K562 (cell line): Measurements from ENCODE around the gene BIN1. TPM values are rescaled to one million over a fixed set of nuclear protein-coding genes. Genes with fewer than 3 reads are reported as not detected.

Source experiments
- ATAC-seq: fragments of 200-7000 bp; cut with Tn5 transposase; 3 replicates; pipeline ENCODE4 v1.9.1; 2020; ENCODE audit warnings: moderate library complexity
- BruUV-seq: library from RNA; stranded (reverse); fragments of 400-500 nt; replicated peaks from 2 replicates; lab custom pipeline; 2021; lab: Mats Ljungman, UMichigan
- CTCF ChIA-PET: fragments of 300-600 bp; formaldehyde crosslinking; extraction: SDS; loops from one replicate; lab custom pipeline; 2021; ENCODE audit warnings: low intra/inter-chr PET ratio; lab: Yijun Ruan, JAX
- POLR2A ChIA-PET: fragments of 300-600, 350-650 bp; sonication (Branson Sonifier 250); formaldehyde crosslinking; extraction: SDS; loops from one replicate; lab custom pipeline; 2021; ENCODE audit warnings: antibody characterized with exemption, inconsistent platforms; lab: Yijun Ruan, JAX
- DNase-seq, 4 experiments: peaks; one replicate each; pipeline versions ENCODE4 v3.0.0 to v3.0.0-alpha.2; 2011 to 2018; ENCODE audit warnings: low spot score in 3 of 4, mixed read lengths in 3 of 4; ENCODE audit errors: extremely low read depth in 1 of 4
- FAIRE-seq: peaks from 2 replicates; lab custom pipeline; 2011; peaks lifted over from hg19 to GRCh38; lab: Jason Lieb, UNC
- H2AFZ ChIP-seq: 2 replicates; pipeline ENCODE4 v1.6.0; 2011; ENCODE audit warnings: low read depth, low read length, control low read depth, inconsistent platforms
- H3K27ac ChIP-seq: fragments of 200-600 bp; 3 replicates; pipeline ENCODE4 v1.8.0; 2011; ENCODE audit warnings: low read depth, mild to moderate bottlenecking, control low read depth, inconsistent platforms, low read length, moderate library complexity, mixed read lengths; ENCODE audit errors: extremely low read depth
- H3K27me3 ChIP-seq, 2 experiments: fragments of 300-600 bp in 1 of 2; 2 replicates in 1 of 2; 3 replicates in 1 of 2; pipeline versions ENCODE4 v1.6.0 to v1.8.0; 2011; ENCODE audit warnings: inconsistent platforms in 2 of 2, low read length in 2 of 2, mild to moderate bottlenecking in 1 of 2, mixed read lengths in 1 of 2, moderate library complexity in 1 of 2; ENCODE audit not compliant: control insufficient read depth in 2 of 2, insufficient read depth in 2 of 2
- H3K36me3 ChIP-seq: fragments of 300-600 bp; 3 replicates; pipeline ENCODE4 v1.8.0; 2011; ENCODE audit warnings: mild to moderate bottlenecking, low read length, inconsistent platforms; ENCODE audit not compliant: control insufficient read depth, insufficient read depth
- H3K4me1 ChIP-seq, 2 experiments: fragments of 200-600 bp in 1 of 2; replicated peaks in 1 of 2; 2 replicates in 1 of 2; 3 replicates in 1 of 2; pipeline versions ENCODE4 v1.5.1 to v1.8.0; 2011; ENCODE audit warnings: inconsistent platforms in 2 of 2, low read length in 2 of 2, mild to moderate bottlenecking in 1 of 2, mixed read lengths in 1 of 2, moderate library complexity in 1 of 2; ENCODE audit not compliant: control insufficient read depth in 2 of 2, insufficient read depth in 2 of 2
- H3K4me2 ChIP-seq: 2 replicates; pipeline ENCODE4 v1.6.1; 2011; ENCODE audit warnings: low read length, control low read depth, inconsistent platforms, mixed read lengths; ENCODE audit not compliant: insufficient read depth
- H3K4me3 ChIP-seq: fragments of 200-600 bp; sonication (generic), shearing (Covaris generic); 2 replicates; pipeline ENCODE4 v1.5.1; 2016; ENCODE audit warnings: control low read depth, inconsistent platforms
- H3K79me2 ChIP-seq: fragments of 200-600 bp; 3 replicates; pipeline ENCODE4 v1.8.0; 2011; ENCODE audit warnings: low read length, inconsistent platforms; ENCODE audit not compliant: control insufficient read depth, insufficient read depth
- H3K9ac ChIP-seq, 2 experiments: 2 replicates each; pipeline versions ENCODE4 v1.6.0 to v1.6.1; 2011; ENCODE audit warnings: low read depth in 2 of 2, low read length in 2 of 2, control low read depth in 1 of 2, inconsistent platforms in 1 of 2, mild to moderate bottlenecking in 1 of 2, mixed read lengths in 1 of 2; ENCODE audit not compliant: insufficient read depth in 1 of 2
- H3K9me1 ChIP-seq: one replicate; pipeline ENCODE4 v1.6.0; 2011; ENCODE audit warnings: inconsistent platforms, mild to moderate bottlenecking, low read length, moderate library complexity; ENCODE audit not compliant: control insufficient read depth, insufficient read depth
- H3K9me3 ChIP-seq: replicated peaks from 2 replicates; pipeline ENCODE4 v1.5.1; 2011; ENCODE audit warnings: low read depth, low read length, inconsistent platforms; ENCODE audit not compliant: control insufficient read depth, insufficient read depth
- H4K20me1 ChIP-seq: replicated peaks from 2 replicates; pipeline ENCODE4 v1.6.1; 2011; ENCODE audit warnings: low read length, inconsistent platforms, mixed read lengths; ENCODE audit not compliant: control insufficient read depth, insufficient read depth
- AFF1 ChIP-seq, 2 experiments: fragments of 450-650 bp; IDR thresholded peaks; 2 replicates each; pipeline ENCODE4 v1.6.1; 2018; ENCODE audit warnings: mild to moderate bottlenecking in 2 of 2, low read depth in 1 of 2; ENCODE audit not compliant: partially characterized antibody in 2 of 2
- NFIC ChIP-seq: fragments of 450-650 bp; IDR thresholded peaks from 2 replicates; pipeline ENCODE4 v1.6.1; 2017; ENCODE audit warnings: mild to moderate bottlenecking, inconsistent platforms
- NR3C1 ChIP-seq: sonication (generic); formaldehyde crosslinking; IDR thresholded peaks from 2 replicates; pipeline ENCODE4 v1.8.1; 2022; ENCODE audit warnings: missing genetic modification reagents
- RNF2 ChIP-seq: sonication (generic); IDR thresholded peaks from 2 replicates; pipeline ENCODE4 v1.6.1; 2016
- SIX5 ChIP-seq, 2 experiments: IDR thresholded peaks; 2 replicates each; pipeline ENCODE4 v1.6.1; 2011; ENCODE audit warnings: low read length in 2 of 2, borderline replicate concordance in 1 of 2, low read depth in 1 of 2, mild to moderate bottlenecking in 1 of 2, moderate library complexity in 1 of 2; ENCODE audit not compliant: insufficient read depth in 1 of 2
- SMARCA4 ChIP-seq: fragments of 450-650 bp; IDR thresholded peaks from 2 replicates; pipeline ENCODE4 v1.6.1; 2016
- WGBS: fragments of 100-300 bp; shearing (Covaris generic); methylation state at CpG from one replicate; pipeline ENCODE4 v1.1.6; 2016; ENCODE audit warnings: low coverage, mixed read lengths; ENCODE audit not compliant: insufficient coverage; ENCODE audit errors: missing lambda C conversion rate; 5-methylcytosine and 5-hydroxymethylcytosine counted together
- in situ Hi-C: fragments of 300-500 bp; cut with MboI; formaldehyde crosslinking; loops from 4 replicates; pipeline ENCODE4 v1.15.0; 2018; ENCODE audit warnings: inconsistent platforms, mixed read lengths
- intact Hi-C: fragments of 100-400 bp; cut with micrococcal nuclease; formaldehyde crosslinking; loops from 2 replicates; pipeline ENCODE4 v1.14.2; 2022
- polyA plus RNA-seq, 8 experiments: library from polyadenylated mRNA; depleted of rRNA in 4 of 8; stranded (reverse) in 5 of 8; unstranded in 3 of 8; fragments of >200 nt; fragmentation: Nextera tagmentation in 2 of 8; fragmentation: Illumina TruSeq in 1 of 8; extraction: Ambion mirVana in 2 of 8; extraction: Trizol in 1 of 8; gene quantifications; 2 replicates each; pipeline versions ENCODE4 v1.2.1 to v1.2.3, GENCODE V29; 2011 to 2014; ENCODE audit warnings: inconsistent platforms in 1 of 8, missing spikeins in 1 of 8
- total RNA-seq, 7 experiments: library from RNA; depleted of rRNA in 6 of 7; stranded (reverse); fragments of >200 nt in 6 of 7; fragmentation: Illumina TruSeq in 2 of 7; extraction: Trizol in 2 of 7; gene quantifications; 2 replicates each; pipeline versions ENCODE4 v1.2.1 to v1.2.3, GENCODE V29; 2011 to 2021; ENCODE audit warnings: low replicate concordance in 1 of 7
- TF ChIP-seq, protein P1 (sequence below): fragments of 450-650 bp; IDR thresholded peaks from 2 replicates; pipeline ENCODE4 v1.6.1; 2014; ENCODE audit warnings: low read depth, mild to moderate bottlenecking, moderate library complexity, borderline replicate concordance
- TF ChIP-seq, protein P2 (sequence below): IDR thresholded peaks from 2 replicates; pipeline ENCODE4 v1.6.1; 2014; ENCODE audit warnings: antibody characterized with exemption
- TF ChIP-seq, protein P3 (sequence below), 2 experiments: fragments of 150-350 bp in 1 of 2; IDR thresholded peaks; 2 replicates each; pipeline ENCODE4 v1.6.1; 2012 to 2016; ENCODE audit warnings: low read depth in 2 of 2, low read length in 2 of 2, mild to moderate bottlenecking in 1 of 2, moderate library complexity in 1 of 2

BIN1 gene
- total and polyA plus RNA-seq, 9 of the 15 experiments (the other 6 are each of a cell fraction or from before 2014, with no cell fraction given) = 0.04 to 2.8 (median 0.79) TPM; not detected in 1

GRCh38 chr2:127004893-127005600, 101.9 kb downstream of the BIN1 start:
- Histone ChIP-seq H3K9ac (no peak overlapping the region), H3K4me2 (no peak overlapping the region), H3K36me3 (no peaks in the 10 kb centered on the region), H3K9me1 (no peaks in the 10 kb centered on the region), H3K79me2 (no peaks in the 10 kb centered on the region), H3K4me1 (peaks cover 0 to 4% of the 10 kb centered on the region in 2 experiments; a peak in 3 of 5 replicates), H3K27me3 (0 out of 5 replicates have a peak, but pooled peaks cover 0 to 5% of the 10 kb centered on the region in 2 experiments), H3K27ac (no peak overlapping the region), H4K20me1 (no peaks in the 10 kb centered on the region), H2AFZ (no peak overlapping the region), H3K9me3 (no peaks in the 10 kb centered on the region), H3K4me3 (no peak overlapping the region)
- POLR2A ChIA-PET = interaction anchor here (0.8 kb wide), 1 partner anchor 35 kb away, joined by 3 read pairs; no protein-coding TSS in a partner anchor
- CTCF ChIA-PET = no interaction called here
- no TSS peak for BruUV-seq
- DNase-seq (no peak), FAIRE-seq (no peak), ATAC-seq (no peak)
- 17% methylated on average over 6 of the region's 6 CpGs for WGBS
- intact Hi-C loops (no loop called here), in situ Hi-C loops (no loop called here)
- TF ChIP-seq SMARCA4 (no peak), RNF2 (no peak), AFF1 (IDR thresholded peaks at IDR 0.05; ENCODE audit: low read depth in 1 of 2, partially characterized antibody in 2 of 2) (no peak), NFIC (no peak), SIX5 (IDR thresholded peaks at IDR 0.05; ENCODE audit: borderline replicate concordance in 1 of 2, insufficient read depth in 1 of 2, low read depth in 1 of 2, low read length in 2 of 2) (no peak), NR3C1 (CRISPR knock-in tag) (no peak)
- TF ChIP-seq, protein P1, sequence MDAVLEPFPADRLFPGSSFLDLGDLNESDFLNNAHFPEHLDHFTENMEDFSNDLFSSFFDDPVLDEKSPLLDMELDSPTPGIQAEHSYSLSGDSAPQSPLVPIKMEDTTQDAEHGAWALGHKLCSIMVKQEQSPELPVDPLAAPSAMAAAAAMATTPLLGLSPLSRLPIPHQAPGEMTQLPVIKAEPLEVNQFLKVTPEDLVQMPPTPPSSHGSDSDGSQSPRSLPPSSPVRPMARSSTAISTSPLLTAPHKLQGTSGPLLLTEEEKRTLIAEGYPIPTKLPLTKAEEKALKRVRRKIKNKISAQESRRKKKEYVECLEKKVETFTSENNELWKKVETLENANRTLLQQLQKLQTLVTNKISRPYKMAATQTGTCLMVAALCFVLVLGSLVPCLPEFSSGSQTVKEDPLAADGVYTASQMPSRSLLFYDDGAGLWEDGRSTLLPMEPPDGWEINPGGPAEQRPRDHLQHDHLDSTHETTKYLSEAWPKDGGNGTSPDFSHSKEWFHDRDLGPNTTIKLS = no peak
- TF ChIP-seq, protein P2, sequence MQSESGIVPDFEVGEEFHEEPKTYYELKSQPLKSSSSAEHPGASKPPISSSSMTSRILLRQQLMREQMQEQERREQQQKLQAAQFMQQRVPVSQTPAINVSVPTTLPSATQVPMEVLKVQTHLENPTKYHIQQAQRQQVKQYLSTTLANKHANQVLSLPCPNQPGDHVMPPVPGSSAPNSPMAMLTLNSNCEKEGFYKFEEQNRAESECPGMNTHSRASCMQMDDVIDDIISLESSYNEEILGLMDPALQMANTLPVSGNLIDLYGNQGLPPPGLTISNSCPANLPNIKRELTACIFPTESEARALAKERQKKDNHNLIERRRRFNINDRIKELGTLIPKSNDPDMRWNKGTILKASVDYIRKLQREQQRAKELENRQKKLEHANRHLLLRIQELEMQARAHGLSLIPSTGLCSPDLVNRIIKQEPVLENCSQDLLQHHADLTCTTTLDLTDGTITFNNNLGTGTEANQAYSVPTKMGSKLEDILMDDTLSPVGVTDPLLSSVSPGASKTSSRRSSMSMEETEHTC = no peak
- TF ChIP-seq, protein P3, sequence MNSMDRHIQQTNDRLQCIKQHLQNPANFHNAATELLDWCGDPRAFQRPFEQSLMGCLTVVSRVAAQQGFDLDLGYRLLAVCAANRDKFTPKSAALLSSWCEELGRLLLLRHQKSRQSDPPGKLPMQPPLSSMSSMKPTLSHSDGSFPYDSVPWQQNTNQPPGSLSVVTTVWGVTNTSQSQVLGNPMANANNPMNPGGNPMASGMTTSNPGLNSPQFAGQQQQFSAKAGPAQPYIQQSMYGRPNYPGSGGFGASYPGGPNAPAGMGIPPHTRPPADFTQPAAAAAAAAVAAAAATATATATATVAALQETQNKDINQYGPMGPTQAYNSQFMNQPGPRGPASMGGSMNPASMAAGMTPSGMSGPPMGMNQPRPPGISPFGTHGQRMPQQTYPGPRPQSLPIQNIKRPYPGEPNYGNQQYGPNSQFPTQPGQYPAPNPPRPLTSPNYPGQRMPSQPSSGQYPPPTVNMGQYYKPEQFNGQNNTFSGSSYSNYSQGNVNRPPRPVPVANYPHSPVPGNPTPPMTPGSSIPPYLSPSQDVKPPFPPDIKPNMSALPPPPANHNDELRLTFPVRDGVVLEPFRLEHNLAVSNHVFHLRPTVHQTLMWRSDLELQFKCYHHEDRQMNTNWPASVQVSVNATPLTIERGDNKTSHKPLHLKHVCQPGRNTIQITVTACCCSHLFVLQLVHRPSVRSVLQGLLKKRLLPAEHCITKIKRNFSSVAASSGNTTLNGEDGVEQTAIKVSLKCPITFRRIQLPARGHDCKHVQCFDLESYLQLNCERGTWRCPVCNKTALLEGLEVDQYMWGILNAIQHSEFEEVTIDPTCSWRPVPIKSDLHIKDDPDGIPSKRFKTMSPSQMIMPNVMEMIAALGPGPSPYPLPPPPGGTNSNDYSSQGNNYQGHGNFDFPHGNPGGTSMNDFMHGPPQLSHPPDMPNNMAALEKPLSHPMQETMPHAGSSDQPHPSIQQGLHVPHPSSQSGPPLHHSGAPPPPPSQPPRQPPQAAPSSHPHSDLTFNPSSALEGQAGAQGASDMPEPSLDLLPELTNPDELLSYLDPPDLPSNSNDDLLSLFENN (IDR thresholded peaks at IDR 0.05; ENCODE audit: low read depth in 2 of 2, low read length in 2 of 2) = no peak
